Superior temporal gyrus (tissue), 1 donor: Measurements from ENCODE around the gene PRAMEF1.
"Not testable (repeated sequence)": the region's sequence is repeated elsewhere in the genome, so short reads cannot be mapped to it uniquely, and the experiment has no call there.

Source experiments
- DNase-seq: peaks from one replicate; pipeline ENCODE4 v3.0.0-alpha.2; 2016; ENCODE audit errors: extremely low spot score

Gene PRAMEF1

DNA sequence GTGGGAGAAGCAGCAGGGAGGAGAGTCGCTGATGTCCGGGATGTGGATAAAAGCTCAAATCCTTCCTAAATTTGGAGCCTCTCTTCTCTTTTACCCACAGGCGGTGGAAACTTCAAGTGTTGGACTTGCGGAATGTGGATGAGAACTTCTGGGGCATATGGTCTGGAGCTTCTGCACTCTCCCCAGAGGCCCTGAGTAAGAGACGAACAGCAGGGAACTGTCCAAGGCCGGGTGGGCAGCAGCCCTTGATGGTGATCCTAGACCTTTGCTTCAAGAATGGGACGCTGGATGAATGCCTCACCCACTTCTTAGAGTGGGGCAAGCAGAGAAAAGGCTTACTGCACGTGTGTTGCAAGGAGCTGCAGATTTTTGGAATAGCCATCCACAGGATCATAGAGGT is 15.8 kb upstream of the PRAMEF1 start:
- no peak for DNase-seq

DNA sequence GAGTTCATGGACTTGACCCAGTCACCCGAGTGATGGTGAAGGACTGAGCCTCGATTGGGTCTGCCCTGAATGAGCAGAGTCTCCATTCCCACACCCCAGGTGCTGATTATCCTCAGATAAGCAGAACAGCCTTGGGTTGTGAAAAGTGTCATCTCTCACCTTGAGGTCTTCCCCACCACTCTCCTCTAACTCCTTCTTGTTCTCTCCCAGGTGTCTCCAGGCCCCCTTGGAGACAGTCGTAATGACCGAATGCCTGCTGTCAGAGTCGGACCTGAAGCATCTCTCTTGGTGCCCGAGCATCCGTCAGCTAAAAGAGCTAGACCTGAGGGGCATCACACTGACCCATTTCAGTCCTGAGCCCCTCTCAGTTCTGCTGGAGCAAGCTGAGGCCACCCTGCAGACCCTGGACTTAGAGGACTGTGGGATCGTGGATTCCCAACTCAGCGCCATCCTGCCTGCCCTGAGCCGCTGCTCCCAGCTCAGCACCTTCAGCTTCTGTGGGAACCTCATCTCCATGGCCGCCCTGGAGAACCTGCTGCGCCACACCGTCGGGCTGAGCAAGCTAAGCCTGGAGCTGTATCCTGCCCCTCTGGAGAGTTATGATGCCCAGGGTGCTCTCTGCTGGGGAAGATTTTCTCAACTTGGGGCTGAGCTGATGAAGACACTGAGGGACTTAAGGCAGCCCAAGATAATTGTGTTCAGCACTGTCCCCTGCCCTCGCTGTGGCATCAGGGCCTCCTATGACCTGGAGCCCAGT is 14.2 kb upstream of the PRAMEF1 start:
- no peak for DNase-seq

DNA sequence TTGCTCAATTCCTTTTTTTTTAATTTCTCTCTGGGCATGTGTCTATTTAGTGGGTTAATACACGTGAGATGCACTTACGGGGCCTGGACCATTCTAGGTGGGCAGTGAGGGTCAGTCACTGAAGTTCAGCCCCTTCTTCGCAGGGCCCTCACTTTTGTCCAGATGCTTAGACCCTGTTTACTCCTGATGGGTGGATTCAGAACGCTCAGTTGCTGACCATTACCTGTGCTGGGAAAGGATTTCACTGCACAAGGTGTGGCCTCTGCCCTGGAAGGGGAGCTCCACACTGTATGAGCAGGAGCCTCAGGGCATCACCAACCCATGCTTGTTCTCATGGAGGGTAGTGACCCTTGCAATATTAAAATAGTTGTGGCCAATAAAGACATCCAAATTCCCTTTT is 13.1 kb upstream of the PRAMEF1 start:
- no peak for DNase-seq

DNA sequence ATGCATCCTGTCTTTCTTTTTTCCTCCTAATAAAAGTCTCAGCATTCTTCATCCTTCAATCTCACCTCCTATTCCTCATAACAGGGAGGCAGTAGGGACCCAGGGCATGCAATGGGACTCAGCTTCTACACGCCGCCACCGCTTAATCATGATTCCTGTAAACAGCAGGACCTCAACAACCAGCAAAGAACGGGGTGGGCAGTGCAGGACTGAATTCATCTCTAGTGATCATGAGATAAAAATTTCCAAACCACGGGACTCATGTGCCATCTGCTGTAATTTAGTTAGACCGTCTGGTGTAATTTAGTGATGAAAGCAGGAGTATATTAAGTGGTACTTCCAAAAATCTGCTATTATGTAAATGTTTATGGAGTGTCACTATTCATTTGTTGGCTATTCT is 12.3 kb upstream of the PRAMEF1 start:
- DNase-seq = no peak

DNA sequence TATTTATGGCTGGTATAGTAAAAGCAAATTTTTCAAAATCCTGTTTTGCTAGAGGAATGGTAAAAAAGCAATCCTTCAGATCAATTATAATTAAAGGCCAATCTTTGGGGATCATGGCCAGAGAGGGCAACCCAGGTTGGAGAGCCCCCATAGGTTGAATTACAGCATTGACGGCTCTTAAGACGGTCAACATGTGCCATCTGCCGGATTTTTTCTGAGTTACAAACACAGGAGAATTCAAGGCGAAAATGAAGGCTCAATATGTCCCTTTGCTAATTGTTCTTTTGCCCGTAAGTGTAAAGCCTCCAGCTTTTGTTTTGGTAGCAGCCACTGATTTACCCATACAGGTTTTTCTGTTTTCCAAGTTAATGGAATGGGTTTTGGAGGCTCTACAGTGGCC is 9.7 kb upstream of the PRAMEF1 start:
- DNase-seq = not testable (repeated sequence)

DNA sequence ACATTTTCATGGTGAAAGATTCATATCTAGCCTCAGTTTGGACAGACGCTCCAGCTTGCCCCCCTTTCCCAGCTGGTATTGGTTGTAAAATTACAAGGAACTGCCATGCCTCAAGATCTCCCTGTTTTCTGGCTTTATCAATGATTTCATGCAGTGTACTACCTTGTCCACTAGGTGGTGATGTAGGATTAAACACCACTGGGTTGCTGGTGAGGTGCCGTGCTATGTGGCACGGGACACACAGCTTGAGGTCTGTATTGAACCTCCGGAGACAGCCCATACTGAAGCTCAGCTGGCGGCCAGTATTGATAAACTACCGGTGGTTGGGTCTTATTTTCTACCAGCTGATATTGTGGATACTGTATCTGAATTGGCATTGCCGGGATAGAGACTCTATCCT is 7.4 kb upstream of the PRAMEF1 start:
- DNase-seq = not testable (repeated sequence)

GRCh38 chr1:12784729-12785128 is 6.5 kb upstream of the PRAMEF1 start:
- DNase-seq = not testable (repeated sequence)

GRCh38 chr1:12798911-12799310 is 7.7 kb downstream of the PRAMEF1 start:
- DNase-seq = no peak

GRCh38 chr1:12799730-12800129 is 8.5 kb downstream of the PRAMEF1 start:
- DNase-seq = no peak

GRCh38 chr1:12809933-12810332 is 18.7 kb downstream of the PRAMEF1 start:
- no peak for DNase-seq

DNA sequence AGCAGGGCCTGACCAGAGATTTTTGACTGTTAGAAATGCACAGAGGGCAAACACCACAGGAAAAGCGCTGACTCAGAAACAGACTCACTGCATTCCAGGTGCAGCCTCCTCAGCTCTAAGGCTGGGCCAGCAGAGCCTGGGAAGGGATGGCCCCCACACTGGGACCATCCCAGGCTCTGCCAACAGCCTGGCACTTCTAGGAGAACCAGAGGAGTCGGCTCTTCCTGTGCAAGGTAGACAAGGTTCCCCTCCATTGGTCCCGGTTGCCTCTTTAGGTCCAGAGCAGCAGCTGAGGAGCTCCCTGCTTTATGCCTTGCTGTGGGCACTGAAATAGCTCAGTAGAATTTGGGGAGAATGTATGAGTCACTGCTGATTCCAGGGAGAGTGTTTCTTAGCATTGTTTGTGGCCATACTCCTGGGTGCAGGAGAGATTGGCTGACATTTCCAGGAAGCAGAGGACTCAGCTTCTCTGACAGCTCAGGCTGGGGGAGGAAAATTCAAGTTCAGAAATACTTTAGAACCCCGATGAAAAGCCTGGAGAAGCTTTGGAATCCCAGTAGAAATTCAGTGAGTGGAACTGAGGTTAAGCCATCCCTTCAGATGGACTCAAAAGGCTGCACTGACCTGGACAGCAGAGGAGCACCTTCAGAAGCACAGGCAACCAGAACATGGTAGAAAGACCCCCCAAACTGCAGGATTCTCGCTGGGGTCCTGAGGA is 19.7 kb downstream of the PRAMEF1 start:
- no peak for DNase-seq

DNA sequence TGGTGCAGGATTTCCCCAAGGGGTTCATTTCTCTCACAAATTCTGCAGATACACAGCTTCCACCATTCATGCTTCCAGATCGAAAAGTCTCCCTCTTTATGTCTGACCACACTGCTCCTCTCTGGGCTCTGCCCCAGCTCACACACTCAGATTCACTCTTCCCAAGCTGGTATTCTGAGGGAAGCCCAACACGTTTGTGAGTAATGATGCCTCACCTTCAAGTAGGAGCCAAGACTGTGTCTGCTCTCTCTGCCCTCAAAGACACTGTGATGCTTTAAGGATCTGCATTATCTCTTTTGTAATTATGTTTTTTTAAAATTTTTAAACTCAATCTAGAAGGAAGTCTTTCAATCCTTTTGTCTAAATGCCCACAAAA is 20.2 kb downstream of the PRAMEF1 start:
- no peak for DNase-seq

DNA sequence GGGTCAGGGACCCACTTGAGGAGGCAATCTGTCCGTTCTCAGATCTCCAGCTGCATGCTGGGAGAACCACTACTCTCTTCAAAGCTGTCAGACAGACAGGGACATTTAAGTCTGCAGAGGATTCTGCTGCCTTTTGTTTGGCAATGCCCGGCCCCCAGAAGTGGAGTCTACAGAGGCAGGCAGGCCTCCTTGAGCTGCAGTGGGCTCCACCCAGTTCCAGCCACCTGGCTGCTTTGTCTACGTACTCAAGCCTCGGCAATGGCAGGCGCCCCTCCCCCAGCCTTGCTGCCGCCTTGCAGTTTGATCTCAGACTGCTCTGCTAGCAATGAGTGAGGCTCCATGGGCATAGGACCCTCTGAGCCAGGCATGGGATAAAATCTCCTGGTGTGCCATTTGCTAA is 27.9 kb downstream of the PRAMEF1 start:
- not testable (repeated sequence) for DNase-seq

- DNase-seq = not testable (repeated sequence)
Measured at GRCh38 chr1:12831310-12831709, 40.1 kb downstream of the PRAMEF1 start, which contains the start of gene PRAMEF11. PRAMEF11 (minus strand) TSS chr1:12831410; CDS start chr1:12828789, 2,621 bp downstream.

- not testable (repeated sequence) for DNase-seq
Measured at GRCh38 chr1:12833251-12833650, 42.1 kb downstream of the PRAMEF1 start.
